ENCODE data around the gene PSMF1. TPM values are rescaled to one million over a fixed set of nuclear protein-coding genes. Genes with fewer than 3 reads are reported as not detected.

PSMF1 gene
- total and polyA plus RNA-seq, 2 of the 13 experiments (the other 11 are each of a cell fraction or from before 2014, with no cell fraction given) = 82.5 to 86.0 TPM

GRCh38 chr20:1187605-1188171, 69.3 kb downstream of the PSMF1 start (continued):
- TF ChIP-seq ZNF362 (CRISPR knock-in tag; IDR thresholded peaks at IDR 0.05; ENCODE audit: borderline replicate concordance) = no peak
- no peak for TF ChIP-seq ZNF431 (CRISPR knock-in tag; IDR thresholded peaks at IDR 0.05; ENCODE audit: borderline replicate concordance, low read depth)
- peak; percentile 57; the same call in 1 of the 2 replicates for TF ChIP-seq ZGPAT (CRISPR knock-in tag; IDR thresholded peaks at IDR 0.05)
- no peak for TF ChIP-seq PAWR (CRISPR knock-in tag; IDR thresholded peaks at IDR 0.05; ENCODE audit: borderline replicate concordance)
- TF ChIP-seq GFI1 (CRISPR knock-in tag; IDR thresholded peaks at IDR 0.05; ENCODE audit: borderline replicate concordance) = no peak
- no peak for TF ChIP-seq ZNF225 (CRISPR knock-in tag; IDR thresholded peaks at IDR 0.05)
- no peak for TF ChIP-seq ZNF737 (CRISPR knock-in tag; IDR thresholded peaks at IDR 0.05; ENCODE audit: borderline replicate concordance)
- TF ChIP-seq HOXD1 (CRISPR knock-in tag; IDR thresholded peaks at IDR 0.05) = 0 out of 2 replicates have a peak, but pooled peaks have one; percentile 16
- TF ChIP-seq ZNF17 (CRISPR knock-in tag; IDR thresholded peaks at IDR 0.05) = no peak
- TF ChIP-seq SMAD3 (CRISPR knock-in tag; IDR thresholded peaks at IDR 0.05) = 0 out of 2 replicates have a peak, but pooled peaks have one; percentile 28
- no peak for TF ChIP-seq RBM22 (optimal IDR thresholded peaks at IDR 0.05; ENCODE audit: low read length)
- 0 out of 2 replicates have a peak, but pooled peaks have one; percentile 52 for TF ChIP-seq MIER3 (CRISPR knock-in tag; IDR thresholded peaks at IDR 0.05; ENCODE audit: borderline replicate concordance)
- no peak for TF ChIP-seq MAZ (IDR thresholded peaks at IDR 0.05; ENCODE audit: borderline replicate concordance, low read depth, low read length)
- TF ChIP-seq MAZ (CRISPR knock-in tag; IDR thresholded peaks at IDR 0.05; ENCODE audit: low read depth) = no peak
- TF ChIP-seq HMG20B (CRISPR knock-in tag; conservative IDR thresholded peaks at IDR 0.05) = 0 out of 2 replicates have a peak, but pooled peaks have one; percentile 19
- TF ChIP-seq NR0B2 (CRISPR knock-in tag; IDR thresholded peaks at IDR 0.05) = no peak
- no peak for TF ChIP-seq ZBTB1 (CRISPR knock-in tag; IDR thresholded peaks at IDR 0.05; ENCODE audit: borderline replicate concordance)
- TF ChIP-seq ZMYM4 (CRISPR knock-in tag; IDR thresholded peaks at IDR 0.05) = no peak
- TF ChIP-seq TRAFD1 (CRISPR knock-in tag; IDR thresholded peaks at IDR 0.05; ENCODE audit: borderline replicate concordance) = 0 out of 2 replicates have a peak, but pooled peaks have one; percentile 61
- no peak for TF ChIP-seq ATRX (CRISPR knock-in tag; IDR thresholded peaks at IDR 0.05; ENCODE audit: borderline replicate concordance)
- no peak for TF ChIP-seq ZZZ3 (CRISPR knock-in tag; IDR thresholded peaks at IDR 0.05; ENCODE audit: borderline replicate concordance)
- peak; percentile 71; the same call in 1 of the 2 replicates for TF ChIP-seq MIXL1 (CRISPR knock-in tag; IDR thresholded peaks at IDR 0.05)
- TF ChIP-seq ZNF841 (CRISPR knock-in tag; IDR thresholded peaks at IDR 0.05; ENCODE audit: borderline replicate concordance) = no peak
- no peak for TF ChIP-seq SRF (IDR thresholded peaks at IDR 0.05; ENCODE audit: low read depth, low read length)
- TF ChIP-seq TBL1XR1 (IDR thresholded peaks at IDR 0.05; ENCODE audit: borderline replicate concordance, low read length, partially characterized antibody) = peak; percentile 73
- no peak for TF ChIP-seq ZNF83 (CRISPR knock-in tag; IDR thresholded peaks at IDR 0.05; ENCODE audit: borderline replicate concordance)
- 0 out of 2 replicates have a peak, but pooled peaks have one; percentile 21 for TF ChIP-seq GATAD1 (CRISPR knock-in tag; IDR thresholded peaks at IDR 0.05)
